A549 (cell line): Measurements from ENCODE around the gene SERPINA10. TPM values are rescaled to one million over a fixed set of nuclear protein-coding genes. Genes with fewer than 3 reads are reported as not detected.
"Not testable (repeated sequence)": the region's sequence is repeated elsewhere in the genome, so short reads cannot be mapped to it uniquely, and the experiment has no call there.

Experiments used
- ATAC-seq, 2 experiments: fragments of 200-7000 bp in 1 of 2; fragments of >200 bp in 1 of 2; cut with Nextera tagmentation in 1 of 2; cut with Tn5 transposase in 1 of 2; 3 replicates each; pipeline versions ENCODE4 v1.8.0 to v1.9.1; 2018 to 2020; ENCODE audit warnings: mild to moderate bottlenecking in 1 of 2, moderate library complexity in 1 of 2
- CTCF ChIA-PET: fragments of 300-600 bp; sonication (Branson Sonifier 250); formaldehyde crosslinking; extraction: SDS; loops from one replicate; lab custom pipeline; 2021; ENCODE audit warnings: antibody characterized with exemption, inconsistent platforms; lab: Yijun Ruan, JAX
- POLR2A ChIA-PET: fragments of 350-600 bp; formaldehyde crosslinking; extraction: SDS; loops from one replicate; lab custom pipeline; 2021; ENCODE audit warnings: antibody characterized with exemption, inconsistent platforms; lab: Yijun Ruan, JAX
- DNase-seq, 2 experiments: peaks; one replicate each; pipeline versions ENCODE4 v3.0.0 to v3.0.0-alpha.2; 2011 to 2016; ENCODE audit warnings: low read depth in 1 of 2, low spot score in 1 of 2
- FAIRE-seq: peaks from 2 replicates; lab custom pipeline; 2011; peaks lifted over from hg19 to GRCh38; lab: Jason Lieb, UNC
- H3K27ac ChIP-seq, 2 experiments: fragments of >200 bp; sonication (Bioruptor Twin); formaldehyde crosslinking; 3 replicates each; pipeline ENCODE4 v1.5.1; 2016 to 2017
- H3K4me1 ChIP-seq: fragments of >200 bp; sonication (Bioruptor Twin); formaldehyde crosslinking; 3 replicates; pipeline ENCODE4 v1.6.1; 2016
- H3K4me2 ChIP-seq: fragments of >200 bp; sonication (Bioruptor Twin); formaldehyde crosslinking; 3 replicates; pipeline ENCODE4 v1.6.1; 2016
- H3K4me3 ChIP-seq: fragments of >200 bp; sonication (Bioruptor Twin); formaldehyde crosslinking; 3 replicates; pipeline ENCODE4 v1.5.1; 2016
- H3K9me3 ChIP-seq: fragments of >200 bp; sonication (Bioruptor Twin); formaldehyde crosslinking; 3 replicates; pipeline ENCODE4 v1.6.1; 2016
- BCL3 ChIP-seq: fragments of >200 bp; sonication (Bioruptor Twin); formaldehyde crosslinking; IDR thresholded peaks from 3 replicates; pipeline ENCODE4 v1.6.1; 2016
- CBX8 ChIP-seq: fragments of 200-600 bp; sonication (generic); IDR thresholded peaks from 2 replicates; pipeline ENCODE4 v1.6.1; 2016
- CEBPB ChIP-seq, 2 experiments: fragments of >200 bp in 1 of 2; sonication (Bioruptor Twin) in 1 of 2; formaldehyde crosslinking in 1 of 2; IDR thresholded peaks; 2 replicates each; pipeline ENCODE4 v1.6.1; 2012 to 2016
- CHD4 ChIP-seq: fragments of 200-600 bp; sonication (generic); IDR thresholded peaks from 2 replicates; pipeline ENCODE4 v1.6.1; 2016; ENCODE audit warnings: antibody characterized with exemption, mild to moderate bottlenecking, borderline replicate concordance
- EHMT2 ChIP-seq: fragments of 200-600 bp; sonication (generic); IDR thresholded peaks from 2 replicates; pipeline ENCODE4 v1.6.1; 2016; ENCODE audit warnings: antibody characterized with exemption, low read depth, mild to moderate bottlenecking, moderate library complexity
- EP300 ChIP-seq, 2 experiments: fragments of >200 bp; sonication (Bioruptor Twin); formaldehyde crosslinking; IDR thresholded peaks; 2 replicates in 1 of 2; 3 replicates in 1 of 2; pipeline ENCODE4 v1.6.1; 2016 to 2017
- FOXS1 ChIP-seq: fragments of 250-450 bp; sonication (Bioruptor Pico); IDR thresholded peaks from 2 replicates; pipeline ENCODE4 v1.5.0; 2020; ENCODE audit warnings: mild to moderate bottlenecking, moderate library complexity
- GATA3 ChIP-seq: IDR thresholded peaks from 2 replicates; pipeline ENCODE4 v1.6.1; 2012; ENCODE audit warnings: borderline replicate concordance
- HMGXB4 ChIP-seq: fragments of 250-450 bp; sonication (Bioruptor Pico); IDR thresholded peaks from 2 replicates; pipeline ENCODE4 v1.5.0; 2021; ENCODE audit warnings: mild to moderate bottlenecking, moderate library complexity, borderline replicate concordance
- HOXA7 ChIP-seq: fragments of 250-450 bp; sonication (Bioruptor Pico); IDR thresholded peaks from 2 replicates; pipeline ENCODE4 v1.5.0; 2020; ENCODE audit warnings: mild to moderate bottlenecking, moderate library complexity
- HOXB5 ChIP-seq: fragments of 250-450 bp; sonication (Bioruptor Pico); IDR thresholded peaks from 2 replicates; pipeline ENCODE4 v1.5.0; 2020; ENCODE audit warnings: mild to moderate bottlenecking, moderate library complexity
- KDM1A ChIP-seq: fragments of 200-600 bp; sonication (generic); IDR thresholded peaks from 2 replicates; pipeline ENCODE4 v1.6.1; 2016; ENCODE audit warnings: low read depth, mild to moderate bottlenecking
- MAFK ChIP-seq: fragments of 450-650 bp; IDR thresholded peaks from 2 replicates; pipeline ENCODE4 v1.6.1; 2014; ENCODE audit not compliant: partially characterized antibody
- MAX ChIP-seq: IDR thresholded peaks from 2 replicates; pipeline ENCODE4 v1.6.1; 2012
- NR3C1 ChIP-seq: fragments of >200 bp; sonication (Bioruptor Twin); formaldehyde crosslinking; IDR thresholded peaks from 3 replicates; pipeline ENCODE4 v1.6.1; 2017
- POLR2A ChIP-seq: IDR thresholded peaks from 2 replicates; pipeline ENCODE4 v1.6.1; 2012; ENCODE audit warnings: mild to moderate bottlenecking, low read length
- RAD21 ChIP-seq, 2 experiments: fragments of >200 bp in 1 of 2; sonication (Bioruptor Twin) in 1 of 2; formaldehyde crosslinking in 1 of 2; IDR thresholded peaks in 1 of 2; conservative IDR thresholded peaks in 1 of 2; 2 replicates in 1 of 2; 3 replicates in 1 of 2; pipeline ENCODE4 v1.6.1; 2012 to 2018; ENCODE audit warnings: inconsistent platforms in 1 of 2
- RARB ChIP-seq: fragments of 250-450 bp; sonication (Bioruptor Pico); IDR thresholded peaks from 2 replicates; pipeline ENCODE4 v1.8.0; 2021; ENCODE audit warnings: mild to moderate bottlenecking, moderate library complexity
- SMC3 ChIP-seq: fragments of >200 bp; sonication (Bioruptor Twin); formaldehyde crosslinking; IDR thresholded peaks from 3 replicates; pipeline ENCODE4 v1.6.1; 2018; ENCODE audit warnings: inconsistent platforms
- TFCP2L1 ChIP-seq: fragments of 250-450 bp; sonication (Bioruptor Pico); IDR thresholded peaks from 2 replicates; pipeline ENCODE4 v1.5.0; 2021; ENCODE audit warnings: mild to moderate bottlenecking
- ZNF302 ChIP-seq: fragments of 250-450 bp; sonication (Bioruptor Pico); IDR thresholded peaks from 2 replicates; pipeline ENCODE4 v1.9.0; 2021; ENCODE audit warnings: inconsistent platforms, mild to moderate bottlenecking, moderate library complexity
- WGBS: methylation state at CpG from one replicate; pipeline ENCODE4 v1.1.6; 2017; ENCODE audit errors: missing lambda C conversion rate; 5-methylcytosine and 5-hydroxymethylcytosine counted together
- polyA plus RNA-seq, 4 experiments: library from polyadenylated mRNA; depleted of rRNA in 3 of 4; stranded (reverse); fragments of >200 nt; fragmentation: RNase III in 1 of 4; extraction: RNeasy Plus Mini Kit Qiagen cat#74134 plus additional on column Dnase treatment in 1 of 4; gene quantifications; 2 replicates in 3 of 4; 3 replicates in 1 of 4; pipeline ENCODE4 v1.2.3, GENCODE V29; 2011 to 2017

SERPINA10 gene
- polyA plus RNA-seq, 2 of the 4 experiments (the other 2 are of a cell fraction): 0.03 to 0.04 TPM

- no peak for FAIRE-seq
- CTCF ChIA-PET: interaction anchor here (0.8 kb wide), 1 partner anchor 118 kb away, joined by 4 read pairs; no protein-coding TSS in a partner anchor
- 43% methylated on average over 15 of the region's 15 CpGs for WGBS
Observed at GRCh38 chr14:94298130-94298529, 5.1 kb upstream of the SERPINA10 start.

GRCh38 chr14:94296181-94296545, 3.1 kb upstream of the SERPINA10 start:
- CTCF ChIA-PET, POLR2A ChIA-PET, DNase-seq, H3K4me2 ChIP-seq, H3K4me3 ChIP-seq, H3K27ac ChIP-seq, FAIRE-seq, H3K9me3 ChIP-seq, H3K4me1 ChIP-seq, ATAC-seq: not testable (repeated sequence)
- WGBS: 30% methylated on average over 4 of the region's 4 CpGs

More at GRCh38 chr14:94298130-94298529, 5.1 kb upstream of the SERPINA10 start:
- Histone ChIP-seq H3K27ac (no peak overlapping the region), H3K4me3 (no peak overlapping the region), H3K4me1 (no peaks in the 10 kb centered on the region), H3K4me2 (no peak overlapping the region), H3K9me3 (no peaks in the 10 kb centered on the region)
- DNase-seq (no peak), ATAC-seq (no peak)
- POLR2A ChIA-PET: no interaction called here
- TF ChIP-seq MAX: no peak
- TF ChIP-seq NR3C1: no peak
- TF ChIP-seq POLR2A: no peak
- no peak for TF ChIP-seq HOXB5 (CRISPR knock-in tag)
- no peak for TF ChIP-seq CHD4
- TF ChIP-seq GATA3: no peak
- TF ChIP-seq HOXA7 (CRISPR knock-in tag): no peak
- no peak for TF ChIP-seq CBX8
- TF ChIP-seq MAFK: no peak
- no peak for TF ChIP-seq RAD21 (conservative IDR thresholded peaks at IDR 0.05 in 1 of 2, IDR thresholded peaks at IDR 0.05 in 1 of 2)
- TF ChIP-seq FOXS1 (CRISPR knock-in tag): no peak
- TF ChIP-seq TFCP2L1 (CRISPR knock-in tag): no peak
- TF ChIP-seq KDM1A: no peak
- TF ChIP-seq HMGXB4 (CRISPR knock-in tag): no peak
- no peak for TF ChIP-seq CEBPB (IDR thresholded peaks at IDR 0.05)
- no peak for TF ChIP-seq BCL3

GRCh38 chr14:94295360-94296180, 2.5 kb upstream of the SERPINA10 start:
- H3K27ac ChIP-seq: no peak overlapping the region
- CTCF ChIA-PET: no interaction called here
- POLR2A ChIA-PET: no interaction called here
- ATAC-seq (no peak), FAIRE-seq (no peak), DNase-seq (no peak)
- TF ChIP-seq RARB (CRISPR knock-in tag) (no peak), EP300 (IDR thresholded peaks at IDR 0.05) (no peak), SMC3 (no peak), ZNF302 (CRISPR knock-in tag) (no peak), POLR2A (no peak), EHMT2 (no peak), CBX8 (no peak)
- no peaks in the 10 kb centered on the region for H3K4me1 ChIP-seq
- H3K4me3 ChIP-seq: no peak overlapping the region
- H3K9me3 ChIP-seq: no peaks in the 10 kb centered on the region
- 50% methylated on average over 9 of the region's 9 CpGs for WGBS
- no peak overlapping the region for H3K4me2 ChIP-seq
